GM21529 (cell line): Measurements from ENCODE around the gene GRID2.
"Not testable (repeated sequence)": the region's sequence is repeated elsewhere in the genome, so short reads cannot be mapped to it uniquely, and the experiment has no call there.

Source experiments
- ATAC-seq: cut with Tn5 transposase; IDR thresholded peaks from one replicate; pipeline ENCODE4 v1.9.1; 2021; ENCODE audit not compliant: unreplicated experiment

The GRID2 gene

DNA sequence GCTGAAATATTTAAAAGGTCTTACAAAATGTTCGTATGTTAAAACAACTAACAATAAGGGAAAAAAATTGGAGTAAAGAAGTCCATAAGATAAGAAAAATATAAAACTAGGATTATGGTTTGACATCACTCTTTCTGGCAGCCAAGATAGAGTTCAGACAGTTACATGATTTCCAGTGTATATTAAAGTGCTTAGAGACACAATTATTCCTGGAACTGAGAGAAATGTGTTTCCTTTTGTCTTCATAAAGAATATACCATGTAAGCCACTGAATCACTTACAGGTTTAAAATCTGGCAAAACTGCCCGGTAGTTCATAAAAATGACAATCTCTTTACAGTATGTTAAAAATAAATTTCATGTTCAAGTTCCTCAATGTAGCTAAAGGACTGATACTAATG is 986.1 kb downstream of the GRID2 start:
- no peak for ATAC-seq

DNA sequence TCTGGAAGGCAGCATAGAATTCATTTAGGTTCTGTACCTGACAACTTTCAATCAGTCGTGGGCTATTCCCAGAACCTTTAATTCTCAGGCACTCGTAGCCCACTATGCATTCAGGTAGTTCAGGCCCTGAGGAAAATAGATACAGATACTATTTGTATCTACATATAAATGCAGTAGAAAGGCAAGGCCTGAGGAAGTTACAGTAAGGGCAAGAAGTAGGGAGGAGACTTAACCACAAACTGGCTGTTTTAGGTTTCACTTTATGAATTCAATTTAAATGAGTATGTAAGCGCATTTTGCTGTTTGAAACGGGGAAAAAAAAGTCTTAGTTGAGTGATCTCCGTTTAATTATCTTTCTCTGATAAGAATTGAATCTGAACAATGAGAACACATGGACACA is 995.4 kb downstream of the GRID2 start:
- ATAC-seq = no peak

DNA sequence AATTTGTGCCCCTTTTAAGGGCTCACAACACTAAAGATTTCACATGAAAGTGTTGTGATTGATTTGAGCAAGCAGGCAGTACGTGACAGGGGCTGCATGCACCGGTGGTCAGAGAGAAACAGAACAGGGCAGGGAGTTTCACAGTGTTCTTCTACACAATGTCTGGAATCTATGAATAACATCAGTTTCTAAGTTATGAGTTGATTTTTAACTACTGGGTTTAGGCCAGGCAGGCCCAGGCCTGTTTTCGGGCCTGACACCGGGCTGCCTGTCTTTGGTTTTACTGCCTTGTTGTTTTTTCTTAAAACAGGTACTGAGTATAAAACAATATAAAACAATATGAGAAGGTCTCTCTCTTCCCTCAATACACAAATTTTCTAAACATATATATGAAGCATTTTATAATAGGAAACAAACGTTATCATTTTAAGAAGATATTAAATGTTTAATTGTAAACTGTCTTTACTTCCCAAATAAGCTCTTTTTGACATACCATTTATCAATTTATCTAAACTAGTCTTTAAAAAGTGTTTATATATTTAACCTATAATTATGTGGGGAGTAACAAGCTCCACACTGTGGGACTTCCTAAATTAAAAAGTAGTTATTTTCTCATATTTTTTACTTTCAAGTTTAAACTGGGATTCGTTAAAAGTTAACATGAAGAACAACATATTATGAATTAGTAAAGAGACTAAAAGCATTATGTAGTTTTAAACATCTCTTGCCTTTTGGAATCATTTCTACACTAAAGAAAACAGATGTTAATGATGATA is 997.2 kb downstream of the GRID2 start:
- not testable (repeated sequence) for ATAC-seq

DNA sequence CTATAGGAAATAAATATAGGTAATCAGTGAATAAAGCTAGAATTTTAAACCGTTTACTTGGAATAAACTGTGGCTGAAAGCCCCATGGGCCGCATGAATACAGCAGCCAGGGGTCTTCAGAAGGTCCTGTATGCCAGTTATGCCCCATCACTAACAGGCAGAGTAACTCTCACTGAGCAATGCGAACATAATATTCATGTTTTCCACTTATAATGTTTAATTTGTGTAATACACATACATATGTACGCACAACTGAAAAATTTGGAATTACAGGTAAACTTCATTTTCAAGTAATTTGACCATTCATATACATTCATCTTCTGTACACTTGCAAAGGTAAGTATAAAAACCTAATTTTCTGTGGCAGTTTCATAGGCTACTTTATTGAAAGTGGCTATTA is 998.5 kb downstream of the GRID2 start:
- ATAC-seq = no peak

DNA sequence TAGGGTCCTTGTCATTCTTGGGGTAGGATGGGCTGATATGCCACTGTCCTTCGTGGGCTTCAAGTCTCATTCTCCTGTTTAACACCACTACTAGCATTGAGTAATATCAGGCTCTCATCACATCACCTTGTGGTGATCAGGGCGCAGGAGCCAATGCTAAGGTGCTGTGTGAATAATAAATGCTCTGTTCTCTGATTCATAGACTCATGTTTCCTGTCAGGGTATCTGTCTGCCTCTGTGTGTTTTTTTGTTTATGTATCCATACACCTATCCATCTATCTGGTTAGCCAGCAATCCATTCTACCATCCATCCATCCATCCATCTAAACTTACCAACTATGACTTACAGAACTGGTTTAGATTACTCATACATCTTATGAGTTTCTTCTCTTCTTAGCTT is 999.7 kb downstream of the GRID2 start:
- no peak for ATAC-seq

DNA sequence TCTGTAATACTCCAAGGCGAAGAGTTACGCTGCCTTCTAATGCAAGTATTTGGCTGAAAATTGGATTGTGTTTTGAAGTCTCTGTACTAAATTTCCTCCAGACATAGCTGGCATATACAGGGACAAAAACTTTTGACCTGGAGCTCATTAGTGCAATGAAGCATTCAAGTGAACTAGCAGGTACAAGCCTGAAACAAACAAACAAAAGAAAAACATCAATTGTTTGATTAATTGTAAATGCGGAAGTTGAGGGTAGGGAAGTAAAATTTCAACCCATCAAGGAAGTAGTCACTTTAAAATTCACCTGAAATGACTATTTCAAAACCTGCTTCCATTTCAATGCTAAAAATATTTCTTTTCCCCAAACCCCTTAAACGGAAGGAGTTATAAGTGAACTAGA is 1008.5 kb downstream of the GRID2 start:
- ATAC-seq = no peak

DNA sequence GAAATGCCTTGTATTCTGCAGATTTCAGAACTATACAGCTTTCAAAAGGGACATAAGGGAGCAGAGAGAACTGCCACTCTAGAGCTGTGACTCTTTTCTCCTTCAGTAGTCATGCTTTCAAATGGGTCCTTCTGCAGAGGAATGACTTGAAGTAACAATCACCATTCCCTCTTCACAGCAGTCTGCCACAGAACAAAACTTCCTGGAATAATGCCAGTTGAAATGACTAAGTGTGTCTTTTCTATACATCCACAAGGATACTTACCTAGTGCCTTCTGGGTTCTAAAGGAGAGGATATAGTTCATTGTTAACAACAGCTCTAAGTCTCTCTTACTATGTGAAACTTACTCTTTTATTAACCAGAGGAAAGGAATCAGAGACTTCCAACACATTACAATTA is 1009.4 kb downstream of the GRID2 start:
- no peak for ATAC-seq

DNA sequence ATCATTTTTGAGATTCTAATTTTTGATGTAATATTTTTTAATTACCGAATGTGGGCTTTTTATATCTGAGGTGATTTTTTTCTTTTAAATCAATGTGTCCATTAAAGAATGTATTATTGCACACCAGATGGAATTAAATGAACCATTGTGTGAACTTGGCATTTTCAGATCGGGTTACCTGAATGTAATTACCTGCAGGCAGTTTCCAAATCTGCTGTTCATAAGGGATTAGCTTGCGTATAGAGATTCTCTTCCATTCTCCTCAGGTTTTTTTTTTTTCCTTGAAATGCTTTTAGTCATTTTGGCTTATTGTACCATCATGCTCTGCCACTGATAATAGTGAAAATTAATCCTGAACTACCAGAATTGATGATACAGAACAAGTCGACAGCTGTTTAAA is 1013.3 kb downstream of the GRID2 start:
- no peak for ATAC-seq

DNA sequence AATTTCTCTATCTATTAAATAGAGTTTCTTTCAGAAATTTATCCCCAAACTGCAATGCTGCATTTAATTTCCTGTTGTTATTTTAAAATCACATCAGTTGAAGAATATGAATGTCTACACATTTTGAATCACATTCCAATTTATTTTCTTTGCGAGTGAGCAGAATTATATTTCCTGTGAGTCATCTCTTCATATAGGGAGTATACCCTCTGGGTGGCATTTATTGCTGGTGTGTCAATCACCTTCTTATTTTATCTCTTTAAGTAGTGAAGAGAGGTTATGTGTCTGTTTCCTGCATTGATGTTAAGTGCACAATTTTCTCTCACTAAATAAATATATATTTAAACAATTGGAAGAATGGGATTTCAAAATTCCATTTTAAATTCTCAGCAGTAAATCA is 1013.8 kb downstream of the GRID2 start:
- ATAC-seq = no peak

DNA sequence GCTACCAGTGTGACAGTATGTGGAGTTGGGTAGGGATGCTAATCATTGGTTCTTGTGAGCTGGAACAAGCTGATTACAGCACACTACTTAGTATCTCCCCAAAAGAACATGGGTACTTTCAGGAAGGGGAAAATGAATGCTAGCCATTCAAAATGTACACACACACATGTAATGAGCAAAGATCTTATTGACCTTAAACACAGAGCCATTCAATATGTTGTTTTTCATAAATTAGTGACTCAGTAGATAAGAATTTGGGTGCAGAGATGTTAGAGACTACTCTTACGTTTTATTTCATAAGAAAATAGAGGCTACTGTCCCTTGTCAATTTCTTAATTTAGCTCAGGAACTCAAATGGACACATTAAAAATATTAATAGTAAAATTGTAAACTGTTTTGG is 1015.3 kb downstream of the GRID2 start:
- ATAC-seq = no peak

DNA sequence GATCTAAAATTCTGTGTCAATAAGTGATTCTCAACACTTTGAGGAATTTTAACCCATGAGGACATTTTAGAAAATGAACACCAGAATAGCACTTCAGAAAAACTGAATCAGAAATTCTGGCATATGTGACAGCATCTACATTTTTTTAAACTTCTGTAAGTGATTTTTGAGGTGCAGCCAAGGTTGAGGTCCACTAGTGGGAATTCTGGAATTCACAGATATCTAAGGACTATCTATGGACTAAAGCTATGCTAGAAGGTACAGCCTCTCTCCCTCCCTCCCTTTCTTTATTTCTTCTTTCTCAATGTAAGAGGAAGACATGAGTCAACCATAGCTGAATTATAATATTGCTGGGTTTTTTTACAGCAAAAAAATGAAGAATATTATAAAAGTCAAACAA is 1016.6 kb downstream of the GRID2 start:
- no peak for ATAC-seq

DNA sequence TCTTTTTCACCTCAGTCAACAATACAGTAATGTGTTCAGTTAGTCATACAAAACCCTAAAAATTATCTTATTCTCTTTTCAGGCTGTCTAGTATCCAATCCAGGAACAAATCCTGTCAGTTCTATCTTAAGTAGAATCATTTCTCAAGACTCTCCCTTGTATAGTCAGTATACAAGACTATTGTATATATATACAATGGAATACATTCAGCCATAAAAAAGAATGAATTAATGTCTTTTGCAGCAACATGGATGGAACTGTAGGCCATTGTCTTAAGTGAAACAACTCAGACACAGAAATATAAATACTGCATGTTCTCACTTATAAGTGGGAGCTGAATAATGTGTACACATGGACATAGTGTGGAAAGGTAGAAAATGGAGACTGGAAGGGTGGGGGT is 1023.6 kb downstream of the GRID2 start:
- ATAC-seq = no peak

DNA sequence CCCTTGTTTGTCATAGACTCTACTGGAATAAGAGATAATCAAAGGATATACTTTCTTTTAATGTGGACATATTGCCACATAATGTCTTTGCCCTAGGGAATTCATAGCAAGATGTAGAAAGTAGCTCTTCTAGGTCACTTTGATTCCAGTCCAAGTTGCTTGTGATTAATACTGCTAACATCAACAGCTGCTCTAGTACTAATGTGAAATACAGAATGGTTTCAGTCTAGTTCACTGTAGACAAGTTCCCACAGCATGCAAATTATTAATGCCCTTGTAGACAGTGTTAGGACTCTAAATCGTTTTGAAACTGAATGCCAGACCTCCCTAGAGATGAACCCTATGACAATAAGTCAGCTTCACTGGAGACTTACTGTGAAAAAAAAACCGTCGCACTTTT is 1030.2 kb downstream of the GRID2 start:
- ATAC-seq = peak; percentile 91

DNA sequence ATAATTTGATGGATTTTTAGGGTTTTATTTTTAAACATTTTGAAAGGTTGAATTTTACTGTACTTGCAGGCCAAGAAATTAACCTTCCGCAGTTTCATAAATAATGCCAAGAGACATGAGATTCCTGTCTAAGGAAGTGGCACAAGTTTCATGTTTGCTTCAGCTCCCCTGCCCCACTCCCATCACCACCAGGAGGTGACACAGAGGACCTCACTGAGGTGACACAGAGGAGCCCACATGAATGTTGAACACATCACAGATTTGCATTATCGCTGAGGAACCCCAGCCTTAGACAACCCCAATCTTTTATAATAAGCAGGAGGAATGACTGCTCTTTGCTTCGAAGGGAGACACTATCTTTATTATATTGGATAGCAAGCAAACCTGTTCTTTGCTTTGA is 1033.4 kb downstream of the GRID2 start:
- ATAC-seq = no peak

DNA sequence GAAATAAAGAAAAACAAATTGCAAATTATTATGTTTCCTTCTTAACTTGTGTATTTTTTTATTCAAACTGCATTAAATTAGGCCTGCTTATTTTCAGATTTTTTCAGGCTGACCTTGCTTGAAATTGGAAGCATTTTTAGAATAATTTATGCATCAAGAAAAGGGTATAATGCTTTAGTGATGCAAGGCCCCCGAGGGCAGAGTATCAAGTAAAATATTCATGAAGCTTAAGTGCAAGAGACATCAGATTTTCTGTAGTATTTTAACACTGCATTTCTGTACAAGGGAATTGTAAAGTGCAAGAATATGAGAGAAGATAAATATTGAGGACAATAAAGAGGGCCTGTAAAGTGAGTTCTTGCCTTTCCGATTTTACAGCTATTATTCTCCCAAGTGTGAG is 1039.0 kb downstream of the GRID2 start:
- no peak for ATAC-seq

DNA sequence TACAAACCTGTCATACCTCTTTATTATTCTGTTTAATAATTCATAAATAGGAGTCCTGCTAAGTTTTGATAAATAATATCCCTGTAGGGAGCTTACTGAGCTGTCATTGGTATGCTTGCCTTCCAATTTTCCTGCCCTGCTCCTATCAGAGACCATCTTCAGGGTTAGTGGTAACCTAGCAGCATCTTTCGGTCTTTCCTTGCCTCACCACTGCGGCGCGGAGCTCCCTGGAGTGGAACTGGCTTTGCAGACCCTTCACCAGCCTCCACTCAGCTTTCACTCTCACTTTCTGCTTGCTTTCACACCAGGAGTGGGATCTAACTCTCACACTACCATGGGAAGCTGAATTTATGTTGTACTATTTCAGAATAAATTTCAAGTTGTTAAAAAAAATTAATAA is 1043.1 kb downstream of the GRID2 start:
- ATAC-seq = no peak

DNA sequence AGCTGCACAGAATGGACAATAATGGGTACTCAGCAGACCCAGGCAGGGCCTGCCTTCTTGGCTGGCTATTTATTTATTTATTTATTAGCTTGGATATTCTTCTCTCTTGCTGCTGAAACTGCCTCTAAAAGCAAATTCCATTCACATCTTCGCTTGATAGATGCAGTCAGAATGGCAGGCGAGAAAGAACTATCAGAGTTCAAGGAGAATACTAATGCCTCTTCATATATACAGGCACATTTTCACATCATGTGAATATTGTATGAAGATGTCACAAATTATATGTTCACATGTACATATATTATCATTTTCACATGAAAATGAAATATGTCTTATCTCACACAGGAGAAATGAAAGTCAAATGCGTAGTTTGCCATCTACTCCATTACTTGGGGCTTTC is 1045.1 kb downstream of the GRID2 start:
- ATAC-seq = no peak

DNA sequence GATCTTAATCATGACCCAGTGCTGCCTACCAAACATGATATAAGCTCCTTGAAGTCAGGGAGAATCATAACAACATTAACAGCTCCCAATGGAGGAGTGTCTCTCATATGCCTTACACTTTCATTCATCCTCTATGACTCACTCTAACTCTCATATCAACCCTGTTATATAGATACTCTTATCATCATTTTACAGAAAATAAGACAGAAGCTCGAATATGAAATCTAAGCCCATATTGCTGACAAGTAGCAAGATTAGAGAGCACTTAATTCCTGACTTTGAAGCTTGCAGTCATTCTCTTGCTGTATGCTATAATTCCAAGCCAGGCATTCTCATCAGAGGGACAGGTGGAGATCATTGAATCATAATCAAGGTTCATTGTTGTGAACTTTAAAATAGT is 1048.1 kb downstream of the GRID2 start:
- ATAC-seq = no peak

DNA sequence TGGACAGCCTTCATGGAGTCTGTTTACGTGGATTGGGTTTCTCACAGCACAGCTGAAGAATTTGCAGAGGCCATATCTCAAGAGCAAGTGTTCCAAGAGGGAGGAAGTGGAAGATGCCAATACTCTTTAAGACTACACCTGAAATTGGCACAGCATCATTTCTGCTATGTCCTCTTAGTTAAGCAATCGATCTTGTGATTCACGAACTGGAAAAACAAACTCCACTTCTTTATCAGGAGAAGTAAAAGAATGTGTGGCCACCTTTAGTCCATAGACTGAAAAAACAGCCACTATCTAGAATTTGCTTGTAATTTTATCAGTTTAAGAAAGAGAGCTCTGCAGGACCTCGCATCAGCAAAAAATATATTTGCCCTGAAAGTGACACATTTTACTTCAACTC is 1051.6 kb downstream of the GRID2 start:
- ATAC-seq = no peak

DNA sequence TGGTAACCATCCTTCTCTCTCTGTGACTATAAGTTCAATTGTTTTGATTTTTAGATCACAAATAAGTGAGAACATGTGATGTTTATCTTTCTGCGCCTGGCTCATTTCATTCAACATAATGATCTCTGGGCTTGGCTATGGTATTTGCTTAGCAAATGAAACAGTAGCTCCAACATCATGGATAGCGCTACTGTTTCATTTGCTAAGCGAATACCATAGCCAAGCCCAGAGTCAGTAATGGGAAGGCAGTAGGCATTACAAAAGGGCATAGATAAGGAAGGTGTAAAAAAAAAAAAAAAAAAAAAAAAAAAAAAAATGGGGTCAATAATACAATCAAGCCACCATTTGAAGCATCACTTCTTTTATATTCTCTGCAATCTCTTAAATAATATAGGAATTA is 1055.8 kb downstream of the GRID2 start:
- no peak for ATAC-seq

DNA sequence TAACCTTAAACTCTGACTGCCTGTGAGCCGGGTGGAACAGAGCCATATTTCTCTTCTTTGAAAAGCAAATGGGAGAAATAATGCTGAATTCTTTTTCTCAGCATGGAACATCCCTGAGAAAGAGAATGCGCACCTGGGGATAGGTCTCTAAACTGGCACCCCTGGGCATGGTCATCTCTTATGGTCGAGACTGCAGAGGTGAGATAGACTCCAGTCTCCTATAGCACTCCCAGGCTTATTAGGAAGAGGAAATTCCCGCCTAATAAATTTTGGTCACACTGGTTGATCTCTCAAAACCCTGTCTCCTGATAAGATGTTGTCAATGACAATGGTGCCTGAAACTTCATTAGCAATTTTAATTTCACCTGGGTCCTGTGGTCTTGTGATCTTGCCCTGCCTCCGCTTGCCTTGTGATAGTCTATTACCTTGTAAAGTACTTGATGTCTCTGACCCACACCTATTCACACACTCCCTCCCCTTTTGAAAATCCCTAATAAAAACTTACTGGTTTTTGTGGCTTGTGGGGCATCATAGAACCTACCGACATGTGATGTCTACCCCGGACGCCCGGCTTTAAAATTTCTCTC is 1062.5 kb downstream of the GRID2 start:
- not testable (repeated sequence) for ATAC-seq

DNA sequence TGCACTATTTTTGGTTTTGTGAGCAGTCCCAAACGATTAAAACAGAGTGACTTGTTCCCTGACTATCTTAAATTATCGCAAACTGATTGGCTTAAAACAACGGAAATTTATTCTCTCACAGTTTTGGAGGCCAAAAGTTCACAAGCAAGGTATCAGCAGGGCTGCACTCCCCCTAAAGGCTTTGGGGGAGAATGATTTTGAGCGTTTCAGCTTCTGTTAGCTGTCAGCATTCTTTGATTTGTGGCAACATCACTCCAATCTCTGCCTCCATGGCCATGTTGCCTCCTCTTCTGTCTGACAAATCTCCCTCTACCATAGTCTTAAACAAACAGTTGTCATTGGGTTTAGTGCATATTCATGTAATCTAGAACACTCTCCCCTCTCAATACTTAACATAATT is 1065.2 kb downstream of the GRID2 start:
- no peak for ATAC-seq

DNA sequence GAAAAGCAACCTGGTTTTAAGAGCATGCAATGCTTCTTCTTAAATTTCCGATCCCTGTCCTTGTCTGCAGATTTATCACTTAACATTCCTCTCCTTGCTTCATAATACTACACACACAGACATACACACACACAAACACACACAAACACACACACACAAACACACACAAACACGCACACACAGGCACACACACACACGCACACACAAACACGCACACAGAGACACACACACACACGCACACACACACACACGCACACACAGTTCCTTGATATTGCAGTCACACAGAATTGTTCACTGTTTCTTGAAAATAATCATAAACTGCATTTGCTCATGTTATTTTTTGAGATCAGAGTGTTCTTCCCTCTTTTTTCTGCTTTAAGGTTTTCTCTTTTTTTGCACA is 1066.5 kb downstream of the GRID2 start:
- no peak for ATAC-seq
